ENCODE data around the gene PDE4B.

The PDE4B gene

DNA sequence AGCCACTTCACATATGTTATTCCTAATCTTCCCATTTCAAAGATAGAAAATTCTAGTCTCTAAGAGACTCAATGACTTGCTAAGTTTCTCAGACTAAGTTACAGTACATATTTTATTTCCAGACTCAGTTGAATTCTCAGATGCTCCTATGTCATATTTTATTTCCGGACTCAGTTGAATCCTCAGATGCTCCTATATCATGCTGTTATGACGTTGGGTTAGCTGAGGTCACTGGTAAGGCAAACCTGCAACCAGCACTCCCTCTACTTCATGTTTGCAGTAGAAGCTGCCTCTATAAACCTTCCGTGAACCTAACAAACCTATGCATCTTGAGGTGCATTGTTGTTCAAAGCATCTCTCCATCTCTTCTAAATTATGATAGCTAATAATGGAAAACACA is 554.2 kb downstream of the PDE4B start:
- H3K36me3 ChIP-seq (ENCODE audit: insufficient read depth, low read length), result no peaks in the 10 kb centered on the region
- no peaks in the 10 kb centered on the region for H3K9me3 ChIP-seq (ENCODE audit: insufficient read depth, low read depth, low read length)
- H3K4me2 ChIP-seq (ENCODE audit: low read depth, low read length, poor library complexity, severe bottlenecking), result no peak overlapping the region
- no peak overlapping the region for H3K9ac ChIP-seq (ENCODE audit: low read depth, low read length, poor library complexity, severe bottlenecking)
- no peak overlapping the region for H2AFZ ChIP-seq (ENCODE audit: low read length)
- 0 out of 2 replicates have a peak, but pooled peaks cover 7% of the 10 kb centered on the region for H3K79me2 ChIP-seq (ENCODE audit: insufficient read depth, low read length)
- H4K20me1 ChIP-seq (ENCODE audit: insufficient read depth, low read length, poor library complexity, severe bottlenecking), result no peaks in the 10 kb centered on the region
- no peak for TF ChIP-seq EZH2phosphoT487 (IDR thresholded peaks at IDR 0.05; ENCODE audit: borderline replicate concordance)
- TF ChIP-seq, protein P1, sequence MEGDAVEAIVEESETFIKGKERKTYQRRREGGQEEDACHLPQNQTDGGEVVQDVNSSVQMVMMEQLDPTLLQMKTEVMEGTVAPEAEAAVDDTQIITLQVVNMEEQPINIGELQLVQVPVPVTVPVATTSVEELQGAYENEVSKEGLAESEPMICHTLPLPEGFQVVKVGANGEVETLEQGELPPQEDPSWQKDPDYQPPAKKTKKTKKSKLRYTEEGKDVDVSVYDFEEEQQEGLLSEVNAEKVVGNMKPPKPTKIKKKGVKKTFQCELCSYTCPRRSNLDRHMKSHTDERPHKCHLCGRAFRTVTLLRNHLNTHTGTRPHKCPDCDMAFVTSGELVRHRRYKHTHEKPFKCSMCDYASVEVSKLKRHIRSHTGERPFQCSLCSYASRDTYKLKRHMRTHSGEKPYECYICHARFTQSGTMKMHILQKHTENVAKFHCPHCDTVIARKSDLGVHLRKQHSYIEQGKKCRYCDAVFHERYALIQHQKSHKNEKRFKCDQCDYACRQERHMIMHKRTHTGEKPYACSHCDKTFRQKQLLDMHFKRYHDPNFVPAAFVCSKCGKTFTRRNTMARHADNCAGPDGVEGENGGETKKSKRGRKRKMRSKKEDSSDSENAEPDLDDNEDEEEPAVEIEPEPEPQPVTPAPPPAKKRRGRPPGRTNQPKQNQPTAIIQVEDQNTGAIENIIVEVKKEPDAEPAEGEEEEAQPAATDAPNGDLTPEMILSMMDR (conservative IDR thresholded peaks at IDR 0.05; ENCODE audit: low read length), result no peak
- peaks cover 53% of the 10 kb centered on the region for H3K4me1 ChIP-seq (ENCODE audit: insufficient read depth, low read length, poor library complexity, severe bottlenecking)
- no peaks in the 10 kb centered on the region for H3F3A ChIP-seq (ENCODE audit: low read depth)
- no peaks in the 10 kb centered on the region for H3K27me3 ChIP-seq (ENCODE audit: insufficient read depth, low read length, poor library complexity, severe bottlenecking)
- no peak overlapping the region for H3K4me3 ChIP-seq (ENCODE audit: low read length, poor library complexity, severe bottlenecking)
- H3K9me2 ChIP-seq (replicated peaks; ENCODE audit: low read depth, low read length), result no peaks in the 10 kb centered on the region

DNA sequence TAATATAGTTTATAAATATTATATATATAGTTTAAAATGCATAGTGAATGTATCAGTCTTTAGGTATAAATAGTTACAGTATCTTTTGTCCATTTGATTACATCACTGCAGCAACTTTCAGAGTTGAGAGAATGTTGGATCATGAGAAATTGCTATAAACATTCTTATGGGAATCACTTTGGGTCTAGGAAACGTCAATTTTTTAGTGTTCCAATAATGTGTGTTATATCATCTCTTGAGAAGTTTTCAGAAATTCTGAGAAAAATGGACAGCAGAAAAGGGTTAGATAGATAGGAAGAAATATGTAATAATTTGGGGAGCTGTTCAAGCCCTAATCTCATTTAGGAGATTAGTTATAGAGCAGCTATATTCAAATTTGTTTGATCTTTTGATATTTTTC is 556.1 kb downstream of the PDE4B start:
- TF ChIP-seq EZH2phosphoT487 (IDR thresholded peaks at IDR 0.05; ENCODE audit: borderline replicate concordance), result no peak
- TF ChIP-seq, protein P1 (conservative IDR thresholded peaks at IDR 0.05; ENCODE audit: low read length), result no peak
- H3K36me3 ChIP-seq (ENCODE audit: insufficient read depth, low read length), result no peaks in the 10 kb centered on the region
- H4K20me1 ChIP-seq (ENCODE audit: insufficient read depth, low read length, poor library complexity, severe bottlenecking), result no peaks in the 10 kb centered on the region
- no peaks in the 10 kb centered on the region for H3K9me2 ChIP-seq (replicated peaks; ENCODE audit: low read depth, low read length)
- H3K4me1 ChIP-seq (ENCODE audit: insufficient read depth, low read length, poor library complexity, severe bottlenecking), result peaks cover 58% of the 10 kb centered on the region
- H3K79me2 ChIP-seq (ENCODE audit: insufficient read depth, low read length), result 0 out of 2 replicates have a peak, but pooled peaks cover 7% of the 10 kb centered on the region
- H2AFZ ChIP-seq (ENCODE audit: low read length), result no peak overlapping the region
- H3K27me3 ChIP-seq (ENCODE audit: insufficient read depth, low read length, poor library complexity, severe bottlenecking), result no peaks in the 10 kb centered on the region
- H3F3A ChIP-seq (ENCODE audit: low read depth), result no peaks in the 10 kb centered on the region
- H3K4me3 ChIP-seq (ENCODE audit: low read length, poor library complexity, severe bottlenecking), result no peak overlapping the region
- no peak overlapping the region for H3K4me2 ChIP-seq (ENCODE audit: low read depth, low read length, poor library complexity, severe bottlenecking)
- H3K9me3 ChIP-seq (ENCODE audit: insufficient read depth, low read depth, low read length), result no peaks in the 10 kb centered on the region
- no peak overlapping the region for H3K9ac ChIP-seq (ENCODE audit: low read depth, low read length, poor library complexity, severe bottlenecking)

GRCh38 chr1:66349242-66349641 is 556.5 kb downstream of the PDE4B start:
- Histone ChIP-seq H3K27me3 (ENCODE audit: insufficient read depth, low read length, poor library complexity, severe bottlenecking) (no peaks in the 10 kb centered on the region), H3K4me1 (ENCODE audit: insufficient read depth, low read length, poor library complexity, severe bottlenecking) (peaks cover 55% of the 10 kb centered on the region), H3K79me2 (ENCODE audit: insufficient read depth, low read length) (0 out of 2 replicates have a peak, but pooled peaks cover 7% of the 10 kb centered on the region), H2AFZ (ENCODE audit: low read length) (no peak overlapping the region), H3K4me3 (ENCODE audit: low read length, poor library complexity, severe bottlenecking) (no peak overlapping the region), H3K9ac (ENCODE audit: low read depth, low read length, poor library complexity, severe bottlenecking) (no peak overlapping the region), H3K9me2 (replicated peaks; ENCODE audit: low read depth, low read length) (no peaks in the 10 kb centered on the region), H4K20me1 (ENCODE audit: insufficient read depth, low read length, poor library complexity, severe bottlenecking) (no peaks in the 10 kb centered on the region), H3K9me3 (ENCODE audit: insufficient read depth, low read depth, low read length) (no peaks in the 10 kb centered on the region), H3F3A (ENCODE audit: low read depth) (no peaks in the 10 kb centered on the region), H3K4me2 (ENCODE audit: low read depth, low read length, poor library complexity, severe bottlenecking) (no peak overlapping the region), H3K36me3 (ENCODE audit: insufficient read depth, low read length) (no peaks in the 10 kb centered on the region)
- TF ChIP-seq, protein P1 (conservative IDR thresholded peaks at IDR 0.05; ENCODE audit: low read length), result no peak
- no peak for TF ChIP-seq EZH2phosphoT487 (IDR thresholded peaks at IDR 0.05; ENCODE audit: borderline replicate concordance)

Data from Loucy (cell line).